Left ventricle myocardium inferior (tissue), 1 donor: ENCODE measurements around the gene ATP4A. TPM values are rescaled to one million over a fixed set of nuclear protein-coding genes. Genes with fewer than 3 reads are reported as not detected.

Source experiments
- DNase-seq: peaks from one replicate; pipeline ENCODE4 v3.0.0-alpha.2; 2020
- H3K27ac ChIP-seq: fragments of 200-600 bp; replicated peaks from 2 replicates; pipeline ENCODE4 v1.8.0; 2021
- H3K27me3 ChIP-seq: fragments of 200-600 bp; 2 replicates; pipeline ENCODE4 v1.8.0; 2021; ENCODE audit warnings: low read depth
- H3K36me3 ChIP-seq: fragments of 200-600 bp; 2 replicates; pipeline ENCODE4 v1.8.0; 2021
- H3K4me1 ChIP-seq: fragments of 200-600 bp; 2 replicates; pipeline ENCODE4 v1.8.0; 2021
- H3K4me3 ChIP-seq: fragments of 200-600 bp; 2 replicates; pipeline ENCODE4 v1.8.0; 2021; ENCODE audit warnings: mild to moderate bottlenecking, moderate library complexity
- H3K9me3 ChIP-seq: fragments of 200-600 bp; replicated peaks from 2 replicates; pipeline ENCODE4 v1.8.0; 2021
- intact Hi-C: fragments of 100-400 bp; cut with micrococcal nuclease; formaldehyde crosslinking; loops from one replicate; pipeline ENCODE4 v1.11.0; 2022
- long read RNA-seq: library from polyadenylated mRNA; unstranded; transcript quantifications from one replicate; pipeline ENCODE4 v2.0.0, GENCODE V29; 2021
- total RNA-seq: library from RNA; stranded (reverse); fragmentation: NEBNext Ultra II Directional; extraction: Animal tissue kit (Norgen Biotek cat#: 25700); gene quantifications from one replicate; pipeline ENCODE4 v1.2.1, GENCODE V29; 2021
- TF ChIP-seq, protein P1 (sequence below): fragments of 200-600 bp; IDR thresholded peaks from 2 replicates; pipeline ENCODE4 v1.8.0; 2021; ENCODE audit warnings: antibody characterized with exemption, mild to moderate bottlenecking, borderline replicate concordance
- donor health status: DM: no; HTN: yes; CAD: no; lungs with severe emphysema.

ATP4A gene
- total RNA-seq, result not detected
- long read RNA-seq, result 0 reads

- peaks cover 3% of the 10 kb centered on the region for H3K4me1 ChIP-seq
- H3K27ac ChIP-seq, result no peak within 1 kb of the TSS
- intact Hi-C loops, result no loop called here
- no peak within 1 kb of the TSS for H3K4me3 ChIP-seq
- no peaks in the 10 kb centered on the region for H3K36me3 ChIP-seq
- TF ChIP-seq, protein P1, sequence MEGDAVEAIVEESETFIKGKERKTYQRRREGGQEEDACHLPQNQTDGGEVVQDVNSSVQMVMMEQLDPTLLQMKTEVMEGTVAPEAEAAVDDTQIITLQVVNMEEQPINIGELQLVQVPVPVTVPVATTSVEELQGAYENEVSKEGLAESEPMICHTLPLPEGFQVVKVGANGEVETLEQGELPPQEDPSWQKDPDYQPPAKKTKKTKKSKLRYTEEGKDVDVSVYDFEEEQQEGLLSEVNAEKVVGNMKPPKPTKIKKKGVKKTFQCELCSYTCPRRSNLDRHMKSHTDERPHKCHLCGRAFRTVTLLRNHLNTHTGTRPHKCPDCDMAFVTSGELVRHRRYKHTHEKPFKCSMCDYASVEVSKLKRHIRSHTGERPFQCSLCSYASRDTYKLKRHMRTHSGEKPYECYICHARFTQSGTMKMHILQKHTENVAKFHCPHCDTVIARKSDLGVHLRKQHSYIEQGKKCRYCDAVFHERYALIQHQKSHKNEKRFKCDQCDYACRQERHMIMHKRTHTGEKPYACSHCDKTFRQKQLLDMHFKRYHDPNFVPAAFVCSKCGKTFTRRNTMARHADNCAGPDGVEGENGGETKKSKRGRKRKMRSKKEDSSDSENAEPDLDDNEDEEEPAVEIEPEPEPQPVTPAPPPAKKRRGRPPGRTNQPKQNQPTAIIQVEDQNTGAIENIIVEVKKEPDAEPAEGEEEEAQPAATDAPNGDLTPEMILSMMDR, result no peak
- peaks cover 68% of the 10 kb centered on the region for H3K27me3 ChIP-seq
- H3K9me3 ChIP-seq, result no peaks in the 10 kb centered on the region
- DNase-seq, result no peak
Observed at GRCh38 chr19:35563207-35563829, at the start of gene ATP4A. Gene ATP4A (minus strand): TSS chr19:35563658. CDS start chr19:35563629, 29 bp downstream.

DNA sequence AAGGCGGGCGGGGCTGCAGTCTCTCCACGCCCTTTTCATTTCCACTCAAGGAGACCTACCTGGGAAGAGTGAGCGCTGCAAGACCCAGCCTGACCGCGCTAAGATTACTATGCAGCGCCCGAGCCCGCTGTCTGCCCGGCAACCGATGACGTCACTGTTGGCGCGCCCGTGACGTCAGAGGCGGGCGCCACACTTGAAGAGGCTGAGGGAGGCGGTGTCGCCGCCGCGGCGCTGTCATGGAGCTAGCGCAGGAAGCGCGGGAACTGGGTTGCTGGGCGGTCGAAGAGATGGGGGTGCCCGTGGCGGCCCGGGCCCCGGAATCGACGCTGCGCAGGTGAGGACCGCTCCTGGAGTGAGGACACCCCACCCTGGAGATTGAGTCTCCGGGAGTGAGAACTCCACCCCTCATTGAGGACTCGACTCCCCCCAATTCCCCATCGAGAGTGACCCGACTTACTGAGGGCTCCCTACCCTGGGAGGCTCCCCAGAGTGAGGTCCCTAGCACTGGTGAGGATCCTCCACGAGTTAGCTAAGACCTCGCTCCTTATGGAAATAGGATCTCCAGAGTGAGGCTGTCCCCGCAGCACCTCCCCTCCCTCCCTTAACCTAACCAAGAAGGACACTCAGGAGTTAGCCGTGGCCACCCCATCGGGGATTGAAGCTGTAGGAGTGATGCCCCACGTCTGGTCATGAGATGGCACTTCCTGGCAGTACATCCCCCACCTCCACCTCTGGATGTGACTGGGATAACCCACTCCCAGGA is 49.3 kb upstream of the ATP4A start, which contains the start of gene HAUS5:
Gene HAUS5, plus strand, starts transcription at position 177 of the 763 bp plus-strand sequence. Its CDS starts 60 bp downstream, at position 237.
- TF ChIP-seq, protein P1, result no peak
- intact Hi-C loops, result no loop called here
- Histone ChIP-seq H3K27me3 (no peaks in the 10 kb centered on the region), H3K4me3 (peak within 1 kb of the TSS; percentile 80), H3K36me3 (no peaks in the 10 kb centered on the region), H3K27ac (peak within 1 kb of the TSS; percentile 63), H3K4me1 (peaks cover 15% of the 10 kb centered on the region), H3K9me3 (peaks cover 10% of the 10 kb centered on the region)
- peak; percentile 93 for DNase-seq

- intact Hi-C loops, result no loop called here
- Histone ChIP-seq H3K27me3 (no peaks in the 10 kb centered on the region), H3K4me1 (peaks cover 15% of the 10 kb centered on the region), H3K36me3 (no peaks in the 10 kb centered on the region), H3K4me3 (peak overlapping the region; percentile 80), H3K9me3 (peaks cover 16% of the 10 kb centered on the region), H3K27ac (peak overlapping the region; percentile 63)
- DNase-seq, result no peak
- TF ChIP-seq, protein P1, result no peak
Observed at GRCh38 chr19:35612224-35612558, 48.7 kb upstream of the ATP4A start.

- intact Hi-C loops, result no loop called here
- DNase-seq, result no peak
- no peaks in the 10 kb centered on the region for H3K36me3 ChIP-seq
- H3K4me1 ChIP-seq, result peaks cover 15% of the 10 kb centered on the region
- TF ChIP-seq, protein P1, result no peak
- no peak overlapping the region for H3K27ac ChIP-seq
- H3K9me3 ChIP-seq, result peaks cover 22% of the 10 kb centered on the region
- H3K27me3 ChIP-seq, result no peaks in the 10 kb centered on the region
- no peak overlapping the region for H3K4me3 ChIP-seq
Observed at GRCh38 chr19:35609851-35610353, 46.4 kb upstream of the ATP4A start.

DNA sequence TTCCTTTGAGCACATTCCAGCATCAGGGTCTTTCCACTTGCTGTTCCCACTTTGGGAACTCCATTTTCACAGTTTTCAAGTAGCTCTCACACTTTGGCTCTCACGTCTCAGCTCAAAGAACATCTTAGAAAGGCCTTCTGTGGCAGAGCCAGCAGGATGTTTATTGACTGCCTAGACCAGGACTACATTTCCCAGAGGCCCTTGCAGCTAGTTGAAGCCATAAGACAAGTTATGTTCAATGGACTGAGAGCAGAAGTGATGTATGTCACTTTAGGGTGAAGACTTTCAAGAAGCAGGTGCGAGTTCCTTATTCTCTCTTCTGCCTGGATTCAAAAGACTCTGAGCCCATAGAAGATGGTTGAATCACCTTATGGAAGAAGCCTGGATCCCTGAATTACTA is 44.8 kb upstream of the ATP4A start:
- no peak overlapping the region for H3K27ac ChIP-seq
- intact Hi-C loops, result no loop called here
- peaks cover 22% of the 10 kb centered on the region for H3K9me3 ChIP-seq
- H3K36me3 ChIP-seq, result no peaks in the 10 kb centered on the region
- peaks cover 4% of the 10 kb centered on the region for H3K27me3 ChIP-seq
- H3K4me1 ChIP-seq, result peaks cover 14% of the 10 kb centered on the region
- no peak for DNase-seq
- H3K4me3 ChIP-seq, result no peak overlapping the region
- TF ChIP-seq, protein P1, result no peak
